HG02763 (cell line): ENCODE measurements around the gene ABHD2.
"Not testable (repeated sequence)": the region's sequence is repeated elsewhere in the genome, so short reads cannot be mapped to it uniquely, and the experiment has no call there.

ENCODE experiments used
- ATAC-seq: cut with Tn5 transposase; IDR thresholded peaks from one replicate; pipeline ENCODE4 v1.9.1; 2021; ENCODE audit warnings: mild to moderate bottlenecking, moderate library complexity; ENCODE audit not compliant: unreplicated experiment

The ABHD2 gene

DNA sequence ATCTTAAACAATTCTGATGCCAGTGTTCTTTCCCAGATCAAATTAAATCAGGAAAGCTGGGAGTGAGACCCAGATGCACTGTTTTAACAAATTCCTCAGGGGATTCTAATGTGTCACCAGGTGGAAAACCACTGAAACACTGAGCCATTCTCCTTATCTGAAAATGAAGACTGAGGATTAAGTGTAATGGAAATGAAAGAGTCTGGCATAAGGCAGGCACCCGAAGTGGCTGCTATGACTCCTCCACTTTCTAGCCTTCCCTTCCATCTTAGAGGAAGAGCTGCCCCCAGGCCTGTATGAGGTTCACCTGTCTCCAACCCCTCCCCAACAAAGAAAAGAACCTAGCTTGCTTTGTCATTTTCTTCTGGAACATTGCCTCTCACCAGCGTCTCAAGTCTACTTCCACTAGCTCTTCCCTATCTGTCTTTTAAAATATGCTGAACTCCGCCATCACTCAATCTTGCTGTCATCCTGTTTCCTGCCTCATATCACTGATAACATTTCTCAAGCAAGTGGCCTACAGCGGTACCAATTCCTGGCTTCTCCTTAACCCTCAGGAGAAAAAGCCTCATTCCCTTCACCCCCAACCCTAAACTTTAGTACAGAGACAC lies 13.7 kb upstream of the ABHD2 start:
- no peak for ATAC-seq

DNA sequence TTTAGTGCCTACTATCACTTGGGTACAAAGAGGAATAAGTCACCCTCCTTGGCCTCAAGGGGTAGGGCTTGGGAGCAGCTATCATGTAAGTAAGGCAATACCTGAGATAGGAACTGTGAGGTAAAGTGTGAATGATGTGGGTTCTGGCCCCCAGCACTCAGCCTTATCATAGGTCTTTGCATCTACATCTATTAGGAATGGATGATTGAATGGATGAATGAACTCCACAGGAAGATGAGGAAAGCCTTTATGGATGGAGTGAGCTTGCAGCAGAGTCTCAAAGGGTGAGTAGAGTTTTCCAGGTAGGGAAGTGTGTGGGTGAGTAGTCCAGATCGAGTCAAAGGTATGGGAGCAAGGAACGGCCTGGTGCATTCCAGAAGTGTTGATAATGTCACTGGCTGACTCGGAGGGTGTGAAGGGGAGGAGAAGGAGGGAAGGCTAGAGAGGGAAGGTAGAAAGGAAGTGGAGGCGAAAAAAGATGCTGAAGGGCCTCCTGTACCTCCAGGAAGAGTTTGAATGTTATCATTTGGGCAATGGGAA lies 13.1 kb upstream of the ABHD2 start:
- no peak for ATAC-seq

DNA sequence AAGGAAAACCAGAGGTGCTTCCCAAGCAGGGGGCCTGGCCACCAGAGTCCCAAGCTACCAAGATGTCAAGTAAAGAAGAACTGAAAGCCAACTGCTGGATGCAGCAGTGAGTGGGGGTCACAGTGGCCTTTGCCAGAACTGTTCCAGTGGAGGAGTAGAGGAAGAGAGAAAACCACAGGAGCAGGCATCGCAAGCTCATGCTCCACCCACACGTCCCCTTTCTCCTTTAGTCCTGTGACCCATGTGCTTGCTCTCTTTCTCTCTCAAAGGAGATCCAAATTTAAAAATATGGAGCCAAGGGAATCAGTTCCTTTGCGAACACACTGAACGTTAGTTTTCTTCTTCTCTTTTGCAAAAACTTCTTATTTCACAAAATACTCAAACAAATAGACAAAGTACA lies 12.4 kb upstream of the ABHD2 start:
- no peak for ATAC-seq

DNA sequence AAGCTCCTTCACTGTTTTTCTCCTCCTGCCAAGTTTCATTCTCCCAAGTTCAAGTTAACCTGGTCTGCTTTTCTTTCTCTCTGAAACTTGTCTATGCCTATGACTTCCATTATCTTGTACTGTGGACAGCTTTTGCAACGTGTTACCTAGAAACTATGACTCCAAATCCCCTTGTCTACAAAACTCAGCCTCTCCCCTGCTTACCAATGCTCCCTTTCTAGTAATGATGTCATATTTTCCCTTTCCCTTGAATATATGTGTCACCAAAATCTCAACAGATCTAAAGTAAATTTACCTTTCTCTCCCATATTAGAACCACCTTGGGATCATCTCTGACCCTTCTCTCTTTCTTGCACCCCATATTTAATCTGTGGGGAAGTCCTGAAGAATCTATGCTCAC lies 10.5 kb upstream of the ABHD2 start:
- ATAC-seq, result no peak

DNA sequence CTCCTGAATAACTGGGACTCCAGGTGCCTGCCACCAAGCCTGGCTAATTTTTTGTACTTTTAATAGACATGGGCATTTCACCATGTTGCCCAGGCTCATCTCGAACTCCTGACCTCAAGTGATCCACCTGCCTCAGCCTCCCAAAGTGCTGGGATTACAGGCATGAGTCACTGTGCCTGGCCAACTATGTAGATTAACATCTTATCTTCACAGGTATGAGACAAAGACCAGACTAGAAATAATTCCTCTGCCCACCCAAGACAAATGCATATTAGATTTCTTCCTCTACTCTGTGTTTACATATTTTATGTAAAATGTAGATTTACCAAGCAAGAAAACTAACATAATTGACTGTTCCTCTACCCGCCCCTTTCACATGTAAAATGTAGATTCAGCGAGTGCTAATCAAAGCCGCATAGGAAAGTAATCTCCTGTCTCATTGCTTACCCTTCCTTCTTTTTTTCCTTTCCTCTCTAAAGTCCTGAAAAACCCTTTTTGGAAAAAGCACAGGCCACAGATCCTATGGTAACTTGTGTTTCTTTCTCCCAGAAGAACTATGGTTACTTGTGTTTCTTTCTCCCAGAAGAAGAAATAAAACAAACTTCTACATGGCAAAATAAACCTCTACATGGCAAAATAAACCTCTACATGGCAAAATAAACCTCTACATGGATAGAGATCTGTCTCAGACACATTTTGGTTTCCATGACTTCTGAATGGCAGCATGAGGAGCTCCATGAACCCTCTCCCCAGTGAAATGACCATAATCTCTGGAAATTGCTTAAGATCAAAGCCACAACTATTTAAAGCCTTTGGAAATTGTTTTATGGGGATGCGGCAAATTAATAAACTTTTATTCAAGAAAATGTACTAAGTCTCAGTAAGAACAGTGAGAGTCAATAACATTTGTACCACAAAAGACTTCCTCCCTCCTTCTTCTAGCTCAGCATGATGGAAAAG lies 9.1 kb upstream of the ABHD2 start:
- ATAC-seq, result no peak

GRCh38 chr15:89081878-89082277 lies 6.4 kb upstream of the ABHD2 start:
- no peak for ATAC-seq

GRCh38 chr15:89083246-89083645 lies 5.0 kb upstream of the ABHD2 start:
- no peak for ATAC-seq

DNA sequence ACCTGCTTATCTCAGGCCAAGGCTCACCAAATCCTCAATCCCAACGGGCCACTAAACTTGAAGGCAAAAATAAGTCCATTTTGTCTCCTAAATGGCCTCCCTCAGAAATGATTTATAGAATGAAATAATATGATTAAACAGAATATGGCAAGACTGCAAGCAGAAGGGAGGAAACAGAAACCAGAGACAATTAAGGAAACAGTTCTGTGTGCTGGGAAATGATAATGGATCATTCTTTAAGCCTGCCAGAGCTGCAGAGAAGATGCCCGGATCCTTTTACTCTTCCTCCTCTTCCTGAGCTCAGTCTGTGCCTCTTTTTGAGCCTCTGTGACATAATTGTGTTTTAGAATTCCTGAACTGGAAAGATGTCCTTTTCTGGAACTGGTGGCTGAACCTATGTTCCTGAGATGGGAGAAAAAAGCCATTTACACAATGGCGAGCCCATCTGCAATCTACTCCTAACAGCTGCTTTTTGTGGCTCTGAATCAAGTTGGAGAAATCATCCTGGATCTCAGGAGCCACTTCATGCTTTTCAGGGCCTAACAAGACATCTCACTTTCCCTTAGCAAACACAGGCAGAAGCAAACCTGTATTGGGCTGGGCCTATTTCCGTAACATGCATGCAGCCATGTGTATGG lies 2.8 kb upstream of the ABHD2 start:
- no peak for ATAC-seq

GRCh38 chr15:89085933-89086332 lies 2.3 kb upstream of the ABHD2 start:
- ATAC-seq, result not testable (repeated sequence)

DNA sequence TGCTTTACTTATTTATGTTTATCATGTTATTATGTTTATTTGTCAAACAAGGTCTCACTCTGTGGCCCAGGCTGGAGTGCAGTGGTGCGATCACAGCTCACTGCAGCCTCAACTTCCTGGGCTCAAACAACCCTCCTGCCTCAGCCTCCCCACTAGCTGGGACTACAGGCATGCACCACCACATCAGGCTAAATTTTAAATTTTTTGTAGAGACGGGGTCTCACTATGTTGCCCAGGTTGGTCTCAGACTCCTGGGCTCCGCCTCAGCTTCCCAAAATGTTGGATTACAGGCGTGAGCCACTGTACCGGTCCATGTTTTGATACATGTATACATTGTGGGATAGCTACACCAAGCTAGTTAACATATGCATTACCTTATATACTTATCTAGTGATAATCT lies 1.9 kb upstream of the ABHD2 start:
- ATAC-seq, result not testable (repeated sequence)

- ATAC-seq, result no peak
Measured at GRCh38 chr15:89087161-89087829, 961 bp upstream of the ABHD2 start.

- no peak for ATAC-seq
Measured at GRCh38 chr15:89088605-89089315, 504 bp downstream of the ABHD2 start.

GRCh38 chr15:89089316-89090230 lies 1.3 kb downstream of the ABHD2 start:
- ATAC-seq, result no peak

- ATAC-seq, result no peak
Measured at GRCh38 chr15:89090791-89091626, 2.8 kb downstream of the ABHD2 start.

DNA sequence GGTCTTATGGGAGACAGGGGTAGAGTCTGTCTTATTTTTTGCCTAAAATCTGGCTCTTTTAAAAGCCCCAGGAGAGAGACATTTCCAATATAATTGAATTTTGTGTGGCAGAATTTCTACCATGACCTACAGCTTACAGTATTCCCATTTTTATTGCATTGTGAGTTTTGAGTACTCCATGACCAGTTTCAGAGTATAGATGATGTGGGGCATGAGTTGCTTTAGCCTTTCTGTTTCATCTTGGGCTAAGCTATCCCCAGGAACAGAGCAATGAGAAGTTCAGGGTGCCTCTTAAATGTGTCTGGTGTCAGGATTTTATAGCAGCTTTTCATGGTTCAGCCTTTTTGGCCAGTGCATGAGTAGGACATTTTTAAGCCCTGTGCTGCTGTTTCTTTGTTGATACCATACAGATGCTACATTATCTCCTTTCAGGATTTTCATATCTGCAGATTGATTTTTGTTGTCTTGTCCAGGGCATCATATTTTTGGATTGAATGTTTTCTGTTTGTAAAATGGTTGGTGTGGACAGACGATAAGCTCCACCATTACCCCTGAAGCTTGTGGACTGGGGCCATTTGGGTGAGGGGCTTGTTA lies 3.5 kb downstream of the ABHD2 start:
- no peak for ATAC-seq

GRCh38 chr15:89093509-89093908 lies 5.3 kb downstream of the ABHD2 start:
- ATAC-seq, result no peak

GRCh38 chr15:89095073-89095472 lies 6.8 kb downstream of the ABHD2 start:
- ATAC-seq, result no peak

DNA sequence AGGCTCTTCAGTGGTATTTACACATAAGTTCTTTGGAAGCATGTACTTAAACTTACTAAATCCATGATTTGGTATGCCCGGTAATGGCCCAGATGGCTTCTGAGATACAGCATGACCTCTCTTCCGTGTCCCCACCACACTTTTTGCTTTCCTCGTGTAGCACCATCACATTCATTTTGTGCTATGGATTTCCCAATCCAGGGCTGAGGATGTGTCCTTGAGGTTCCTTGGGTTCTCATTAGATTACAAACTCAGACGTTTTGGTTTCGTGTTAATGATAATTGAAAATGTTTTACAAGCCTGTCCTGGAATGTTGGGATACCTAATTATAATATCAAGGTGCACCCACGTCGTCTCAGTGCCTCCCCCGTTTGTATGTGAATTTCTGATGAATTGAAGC lies 7.3 kb downstream of the ABHD2 start:
- no peak for ATAC-seq
